Mesodermal cell (in vitro differentiated cells): ENCODE results near the gene MYL9.
A peak's percentile ranks its signal among the peaks of the same experiment; 100 is the strongest.

Experiments
- H3K27ac ChIP-seq: 2 replicates; pipeline ENCODE4 v1.7.0; 2013; ENCODE audit warnings: mild to moderate bottlenecking, low read depth, low read length, moderate library complexity; ENCODE audit not compliant: severe bottlenecking
- H3K36me3 ChIP-seq: 2 replicates; pipeline ENCODE4 v1.7.1; 2013; ENCODE audit warnings: mild to moderate bottlenecking, low read length, moderate library complexity; ENCODE audit not compliant: control insufficient read depth, insufficient read depth
- H3K4me1 ChIP-seq: one replicate; pipeline ENCODE4 v1.7.1; 2013; ENCODE audit warnings: mild to moderate bottlenecking, low read length; ENCODE audit not compliant: insufficient read depth, control insufficient read depth, poor library complexity, severe bottlenecking
- H3K4me3 ChIP-seq: 2 replicates; pipeline ENCODE4 v1.7.0; 2013; ENCODE audit warnings: low read length, control low read depth, mild to moderate bottlenecking; ENCODE audit not compliant: insufficient read depth, poor library complexity, severe bottlenecking; ENCODE audit errors: extremely low read depth
- H3K9me3 ChIP-seq: 2 replicates; pipeline ENCODE4 v1.7.1; 2013; ENCODE audit warnings: mild to moderate bottlenecking, low read length, moderate library complexity; ENCODE audit not compliant: control insufficient read depth
- WGBS, 2 experiments: methylation state at CpG; one replicate each; pipeline ENCODE4 v1.1.5; 2013; ENCODE audit warnings: missing lambda C conversion rate in 2 of 2; ENCODE audit not compliant: insufficient coverage in 2 of 2; 5-methylcytosine and 5-hydroxymethylcytosine counted together

MYL9 gene

GRCh38 chr20:36572701-36573102, 31.4 kb downstream of the MYL9 start:
- Histone ChIP-seq H3K4me3 (peak overlapping the region; percentile 97), H3K36me3 (peaks cover 13% of the 10 kb centered on the region), H3K27ac (peak overlapping the region; percentile 93), H3K9me3 (no peaks in the 10 kb centered on the region), H3K4me1 (peaks cover 21% of the 10 kb centered on the region)
- 6 to 9% methylated on average over 19 to 20 of the region's 20 CpGs for WGBS, 2 experiments

GRCh38 chr20:36573103-36573797, 31.9 kb downstream of the MYL9 start, which contains the start of gene TGIF2:
TGIF2 (plus strand) TSS chr20:36573597; CDS start chr20:36578775, 5,178 bp downstream.
- Histone ChIP-seq H3K27ac (peak within 1 kb of the TSS; percentile 93), H3K4me3 (peak within 1 kb of the TSS; percentile 97), H3K4me1 (peaks cover 21% of the 10 kb centered on the region), H3K9me3 (no peaks in the 10 kb centered on the region), H3K36me3 (peaks cover 19% of the 10 kb centered on the region)
- WGBS, 2 experiments, result 0 to 1% methylated on average over 30 to 36 of the region's 80 CpGs

GRCh38 chr20:36573798-36574365, 32.6 kb downstream of the MYL9 start:
- peak overlapping the region; percentile 97 for H3K4me3 ChIP-seq
- H3K9me3 ChIP-seq, result no peaks in the 10 kb centered on the region
- H3K36me3 ChIP-seq, result peaks cover 25% of the 10 kb centered on the region
- H3K4me1 ChIP-seq, result peaks cover 21% of the 10 kb centered on the region
- peak overlapping the region; percentile 91 for H3K27ac ChIP-seq
- 0 to 1% methylated on average over 24 to 26 of the region's 53 CpGs for WGBS, 2 experiments

DNA sequence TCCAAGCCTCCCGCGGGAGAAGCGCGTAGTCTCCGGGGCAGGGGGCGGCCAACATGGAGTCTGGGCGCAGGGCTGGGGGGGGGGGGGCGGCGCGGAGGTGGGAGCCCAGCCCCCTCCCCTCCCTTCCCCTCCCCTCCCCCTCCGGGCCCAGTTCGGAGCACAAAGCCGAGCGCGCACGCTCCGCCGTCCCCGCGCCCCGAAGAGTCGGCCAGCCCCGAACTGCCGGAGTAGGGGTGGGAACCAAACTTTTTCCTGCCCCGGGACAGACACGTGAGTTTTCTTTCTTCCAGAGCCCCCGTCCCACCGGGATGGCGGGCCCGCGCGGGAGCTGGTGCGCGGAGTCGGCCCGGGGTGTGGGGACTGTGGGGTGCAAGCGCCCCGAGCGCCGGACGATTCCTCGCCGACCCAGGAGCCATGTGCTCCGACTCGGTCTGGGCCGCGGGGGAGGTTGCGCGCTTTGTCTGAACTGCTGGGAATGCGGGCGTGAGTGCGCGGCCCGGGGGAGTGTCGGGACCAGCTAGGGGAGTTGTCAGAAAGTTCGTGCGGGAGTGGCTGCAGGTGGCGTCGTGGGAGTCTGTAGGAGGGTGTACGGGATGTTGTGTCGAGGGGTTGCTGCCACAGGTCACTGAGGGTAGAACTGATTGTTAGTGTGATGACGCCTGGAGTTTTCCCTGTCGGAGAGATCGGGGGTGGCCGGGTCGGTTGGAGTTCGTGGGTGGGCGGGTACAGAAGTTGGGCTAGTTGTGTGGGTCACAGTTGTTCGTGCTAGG, 33.2 kb downstream of the MYL9 start:
- Histone ChIP-seq H3K27ac (peak overlapping the region; percentile 91), H3K36me3 (peaks cover 30% of the 10 kb centered on the region), H3K9me3 (no peaks in the 10 kb centered on the region), H3K4me3 (peak overlapping the region; percentile 97), H3K4me1 (peaks cover 21% of the 10 kb centered on the region)
- 1 to 2% methylated on average over 30 to 47 of the region's 69 CpGs for WGBS, 2 experiments

GRCh38 chr20:36576081-36576445, 34.7 kb downstream of the MYL9 start:
- H3K9me3 ChIP-seq, result no peaks in the 10 kb centered on the region
- WGBS, 2 experiments, result 90 to 100% methylated on average over 1 of the region's 1 CpG
- H3K36me3 ChIP-seq, result peaks cover 46% of the 10 kb centered on the region
- no peak overlapping the region for H3K4me3 ChIP-seq
- H3K4me1 ChIP-seq, result peaks cover 14% of the 10 kb centered on the region
- H3K27ac ChIP-seq, result no peak overlapping the region

DNA sequence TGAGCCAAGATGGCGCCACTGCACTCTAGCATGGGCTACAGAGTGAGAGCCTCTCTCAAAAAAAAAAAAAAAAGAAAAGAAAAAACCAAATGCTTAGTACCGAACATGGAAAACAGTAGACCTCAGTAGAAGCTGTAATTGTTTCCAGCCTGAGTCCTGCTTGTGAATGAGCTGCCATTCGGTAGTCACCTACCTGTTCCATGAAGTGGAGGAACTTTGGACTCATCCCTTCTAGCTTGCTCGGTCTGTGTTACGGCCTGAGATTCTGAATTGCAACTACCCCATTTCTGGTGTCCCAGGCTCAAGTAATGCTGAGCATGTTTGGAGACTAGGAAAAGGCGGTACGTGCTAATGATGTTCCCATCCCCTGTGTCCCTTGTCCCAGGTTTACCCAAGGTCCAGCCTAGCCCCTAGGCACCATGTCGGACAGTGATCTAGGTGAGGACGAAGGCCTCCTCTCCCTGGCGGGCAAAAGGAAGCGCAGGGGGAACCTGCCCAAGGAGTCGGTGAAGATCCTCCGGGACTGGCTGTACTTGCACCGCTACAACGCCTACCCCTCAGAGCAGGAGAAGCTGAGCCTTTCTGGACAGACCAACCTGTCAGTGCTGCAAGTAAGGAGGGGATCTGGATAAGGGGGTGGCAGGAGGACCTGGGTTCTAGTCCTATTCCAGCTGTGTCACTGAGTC, 37.2 kb downstream of the MYL9 start:
- Histone ChIP-seq H3K36me3 (peaks cover 67% of the 10 kb centered on the region), H3K27ac (no peak overlapping the region), H3K4me1 (peaks cover 5% of the 10 kb centered on the region), H3K4me3 (no peak overlapping the region), H3K9me3 (no peaks in the 10 kb centered on the region)
- 96 to 100% methylated on average over 15 of the region's 15 CpGs for WGBS, 2 experiments

GRCh38 chr20:36579996-36580545, 38.8 kb downstream of the MYL9 start:
- Histone ChIP-seq H3K36me3 (peaks cover 68% of the 10 kb centered on the region), H3K27ac (no peak overlapping the region)

GRCh38 chr20:36582322-36582721, 41.0 kb downstream of the MYL9 start:
- Histone ChIP-seq H3K36me3 (peaks cover 62% of the 10 kb centered on the region), H3K4me3 (no peak overlapping the region), H3K9me3 (no peaks in the 10 kb centered on the region), H3K4me1 (peaks cover 8% of the 10 kb centered on the region), H3K27ac (no peak overlapping the region)
- WGBS, 2 experiments, result 96 to 100% methylated on average over 2 to 4 of the region's 4 CpGs

More at GRCh38 chr20:36579996-36580545, 38.8 kb downstream of the MYL9 start:
- Histone ChIP-seq H3K4me1 (peaks cover 8% of the 10 kb centered on the region), H3K9me3 (no peaks in the 10 kb centered on the region), H3K4me3 (no peak overlapping the region)
- 75% methylated on average over 1 of the region's 2 CpGs; no CpG with 5 or more reads in 1 of the 2 experiments for WGBS, 2 experiments

GRCh38 chr20:36582821-36583220, 41.5 kb downstream of the MYL9 start:
- Histone ChIP-seq H3K4me1 (peaks cover 8% of the 10 kb centered on the region), H3K9me3 (no peaks in the 10 kb centered on the region), H3K36me3 (peaks cover 63% of the 10 kb centered on the region), H3K4me3 (no peak overlapping the region), H3K27ac (no peak overlapping the region)
- WGBS, 2 experiments, result 86 to 88% methylated on average over 4 of the region's 4 CpGs

DNA sequence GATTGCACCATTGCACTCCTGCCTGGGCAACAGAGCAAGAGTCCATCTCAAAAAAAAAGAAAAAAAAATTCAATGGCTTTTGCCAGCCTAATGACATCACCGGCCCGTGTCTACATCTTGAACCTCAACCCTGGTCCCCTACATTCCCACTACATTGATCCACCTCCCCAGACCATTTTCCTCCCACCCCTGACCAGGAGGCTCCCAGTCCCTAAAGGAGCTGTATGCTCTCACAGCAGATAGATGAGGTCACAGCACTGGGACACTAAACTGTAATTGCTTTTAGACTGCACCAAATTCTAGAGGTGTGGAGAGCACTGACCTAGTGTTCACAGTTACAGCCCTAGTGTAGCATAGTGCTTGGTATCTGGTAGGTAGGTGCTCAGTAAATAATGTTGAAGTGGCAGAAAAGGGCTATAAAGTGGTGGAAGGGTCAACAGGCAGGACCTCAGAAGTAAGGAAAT, 42.7 kb downstream of the MYL9 start:
- Histone ChIP-seq H3K4me3 (no peak overlapping the region), H3K27ac (no peak overlapping the region), H3K4me1 (peaks cover 8% of the 10 kb centered on the region), H3K9me3 (no peaks in the 10 kb centered on the region), H3K36me3 (peaks cover 60% of the 10 kb centered on the region)
- WGBS, 2 experiments, result no CpG with 5 or more reads among the region's 2 CpGs
